MCF 10A (cell line): ENCODE measurements around the gene CBR1. TPM values are rescaled to one million over a fixed set of nuclear protein-coding genes. Genes with fewer than 3 reads are reported as not detected.

ENCODE experiments used
- BruUV-seq: library from RNA; stranded (reverse); fragments of 400-500 nt; replicated peaks from 2 replicates; lab custom pipeline; 2021; lab: Mats Ljungman, UMichigan
- CTCF ChIA-PET: fragments of 300-600 bp; sonication (Branson Sonifier 250); formaldehyde crosslinking; extraction: SDS; loops from one replicate; lab custom pipeline; 2021; ENCODE audit warnings: antibody characterized with exemption, inconsistent platforms; lab: Yijun Ruan, JAX
- POLR2A ChIA-PET: fragments of 300-600, 350-650 bp; sonication (Branson Sonifier 250); formaldehyde crosslinking; extraction: SDS; loops from one replicate; lab custom pipeline; 2020; ENCODE audit warnings: antibody characterized with exemption, inconsistent platforms; lab: Yijun Ruan, JAX
- DNase-seq: peaks from one replicate; pipeline ENCODE4 v3.0.0-alpha.2; 2018; ENCODE audit not compliant: unreplicated experiment
- H3K27ac Mint-ChIP-seq: one replicate; pipeline ENCODE4 v1.8.0; 2022; ENCODE audit warnings: mild to moderate bottlenecking, low read depth, mixed read lengths; ENCODE audit not compliant: unreplicated experiment
- H3K27me3 Mint-ChIP-seq: one replicate; pipeline ENCODE4 v1.8.0; 2022; ENCODE audit warnings: mixed read lengths; ENCODE audit not compliant: insufficient read depth, unreplicated experiment
- H3K36me3 Mint-ChIP-seq: one replicate; pipeline ENCODE4 v1.8.0; 2022; ENCODE audit warnings: mild to moderate bottlenecking, moderate library complexity, mixed read lengths; ENCODE audit not compliant: insufficient read depth, unreplicated experiment
- H3K4me1 Mint-ChIP-seq: one replicate; pipeline ENCODE4 v1.8.0; 2022; ENCODE audit warnings: mixed read lengths; ENCODE audit not compliant: insufficient read depth, unreplicated experiment
- H3K4me3 Mint-ChIP-seq: one replicate; pipeline ENCODE4 v1.8.0; 2022; ENCODE audit warnings: mild to moderate bottlenecking, moderate library complexity, mixed read lengths; ENCODE audit not compliant: unreplicated experiment
- H3K9me3 Mint-ChIP-seq: one replicate; pipeline ENCODE4 v1.8.0; 2022; ENCODE audit warnings: mixed read lengths; ENCODE audit not compliant: unreplicated experiment
- intact Hi-C: fragments of 100-400 bp; cut with micrococcal nuclease; formaldehyde crosslinking; loops from 2 replicates; pipeline ENCODE4 v1.14.1; 2022
- total RNA-seq: library from RNA; stranded (reverse); gene quantifications from 2 replicates; pipeline ENCODE4 v1.2.3, GENCODE V29; 2022
- TF ChIP-seq, protein P1 (sequence below): fragments of 200-600 bp; IDR thresholded peaks from one replicate; pipeline ENCODE4 v1.8.0; 2022; ENCODE audit warnings: antibody characterized with exemption, mild to moderate bottlenecking; ENCODE audit not compliant: unreplicated experiment

Gene CBR1
- total RNA-seq, 1 experiment from 2014 or later: 35.8 TPM

DNA sequence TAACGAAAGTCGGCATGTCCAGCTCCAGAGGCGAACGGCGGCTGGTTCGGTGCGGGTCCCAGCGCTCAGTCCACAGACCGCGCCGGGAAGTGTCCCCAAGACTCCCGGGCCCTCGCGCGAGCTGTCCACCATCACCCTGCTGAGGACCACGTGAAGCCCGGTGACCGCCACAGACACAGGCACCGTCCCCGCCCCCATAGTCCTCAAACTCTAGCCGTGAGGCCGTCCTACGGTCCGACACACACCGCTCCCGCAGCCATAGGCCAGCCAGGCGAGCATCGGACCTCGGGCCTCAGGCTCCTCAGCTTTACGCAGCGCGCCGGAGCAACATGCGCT lies 10.0 kb upstream of the CBR1 start:
- H3K9me3 Mint-ChIP-seq: no peaks in the 10 kb centered on the region
- BruUV-seq: TSS peak; percentile 35
- H3K27me3 Mint-ChIP-seq: no peaks in the 10 kb centered on the region
- H3K27ac Mint-ChIP-seq: peak overlapping the region; percentile 90
- TF ChIP-seq, protein P1, sequence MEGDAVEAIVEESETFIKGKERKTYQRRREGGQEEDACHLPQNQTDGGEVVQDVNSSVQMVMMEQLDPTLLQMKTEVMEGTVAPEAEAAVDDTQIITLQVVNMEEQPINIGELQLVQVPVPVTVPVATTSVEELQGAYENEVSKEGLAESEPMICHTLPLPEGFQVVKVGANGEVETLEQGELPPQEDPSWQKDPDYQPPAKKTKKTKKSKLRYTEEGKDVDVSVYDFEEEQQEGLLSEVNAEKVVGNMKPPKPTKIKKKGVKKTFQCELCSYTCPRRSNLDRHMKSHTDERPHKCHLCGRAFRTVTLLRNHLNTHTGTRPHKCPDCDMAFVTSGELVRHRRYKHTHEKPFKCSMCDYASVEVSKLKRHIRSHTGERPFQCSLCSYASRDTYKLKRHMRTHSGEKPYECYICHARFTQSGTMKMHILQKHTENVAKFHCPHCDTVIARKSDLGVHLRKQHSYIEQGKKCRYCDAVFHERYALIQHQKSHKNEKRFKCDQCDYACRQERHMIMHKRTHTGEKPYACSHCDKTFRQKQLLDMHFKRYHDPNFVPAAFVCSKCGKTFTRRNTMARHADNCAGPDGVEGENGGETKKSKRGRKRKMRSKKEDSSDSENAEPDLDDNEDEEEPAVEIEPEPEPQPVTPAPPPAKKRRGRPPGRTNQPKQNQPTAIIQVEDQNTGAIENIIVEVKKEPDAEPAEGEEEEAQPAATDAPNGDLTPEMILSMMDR: no peak
- CTCF ChIA-PET: interaction anchor here (0.6 to 2.3 kb wide), 12 partner anchors 11 to 1698 kb away, joined by 3 to 8 read pairs (median 4); no protein-coding TSS in a partner anchor
- intact Hi-C loops: loop anchor here (2.0 kb wide), 1 partner anchor 53 kb away; no protein-coding TSS in a partner anchor
- peaks cover 6% of the 10 kb centered on the region for H3K4me1 Mint-ChIP-seq
- no peak for DNase-seq
- POLR2A ChIA-PET: interaction anchor here (0.7 to 2.6 kb wide), 27 partner anchors 9 to 1247 kb away, joined by 3 to 79 read pairs (median 5); partner anchors contain the start of genes CBR1 and MORC3
- peaks cover 29% of the 10 kb centered on the region for H3K36me3 Mint-ChIP-seq
- H3K4me3 Mint-ChIP-seq: peak overlapping the region; percentile 90

DNA sequence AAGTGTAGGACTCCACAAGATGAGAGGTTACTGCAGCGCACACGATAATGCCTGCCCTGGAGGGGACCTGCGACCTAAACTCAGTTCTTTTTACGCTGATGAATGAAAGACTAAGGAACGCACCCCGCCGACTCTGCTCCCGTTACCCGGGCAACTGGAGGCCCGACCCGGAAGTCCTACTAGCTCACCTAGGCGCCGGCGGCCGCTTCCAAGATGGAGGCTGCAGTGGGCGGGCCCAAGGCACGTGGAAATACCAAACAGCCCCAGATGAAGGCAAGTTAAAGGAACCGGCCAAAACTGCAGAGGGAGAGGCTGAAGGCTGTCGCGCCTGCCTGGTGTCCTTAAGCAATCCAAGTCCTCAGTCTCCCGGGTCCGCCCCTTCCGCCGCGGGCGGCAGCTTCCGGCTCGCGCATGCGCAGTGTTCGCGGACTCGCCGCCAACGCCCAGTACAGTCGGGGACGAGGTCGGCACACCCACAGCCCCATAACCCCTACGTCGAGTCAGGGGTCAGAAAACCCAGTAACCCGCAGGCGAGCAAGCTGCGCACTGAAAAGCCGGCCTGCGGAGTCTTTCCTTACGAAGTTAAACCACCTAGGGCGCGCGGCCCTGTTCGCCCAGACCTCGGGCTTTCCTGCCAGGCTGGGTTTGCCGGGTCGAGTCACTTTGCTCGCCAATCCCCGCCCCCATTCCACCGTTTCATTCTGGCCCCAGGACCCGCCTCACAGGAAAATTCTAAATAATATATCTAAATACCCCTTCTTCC lies 9.5 kb upstream of the CBR1 start, which contains the start of gene SETD4:
Gene SETD4 (minus strand): TSS at position 368 of the 763 bp plus-strand sequence. CDS start 1,638 bp downstream, outside the sequence.
- TF ChIP-seq, protein P1: no peak
- peak within 1 kb of the TSS; percentile 90 for H3K27ac Mint-ChIP-seq
- DNase-seq: peak; percentile 93
- H3K4me1 Mint-ChIP-seq: peaks cover 6% of the 10 kb centered on the region
- H3K9me3 Mint-ChIP-seq: no peaks in the 10 kb centered on the region
- H3K36me3 Mint-ChIP-seq: peaks cover 23% of the 10 kb centered on the region
- BruUV-seq: TSS peak; percentile 94
- ChIA-PET POLR2A (interaction anchor here (0.7 to 2.6 kb wide), 32 partner anchors 9 to 1997 kb away, joined by 3 to 79 read pairs (median 4); partner anchors contain the start of genes CBR1 and MORC3), CTCF (interaction anchor here (0.6 to 2.3 kb wide), 13 partner anchors 11 to 1698 kb away, joined by 3 to 8 read pairs (median 3); no protein-coding TSS in a partner anchor)
- H3K4me3 Mint-ChIP-seq: peak within 1 kb of the TSS; percentile 90
- intact Hi-C loops: loop anchor here (2.0 kb wide), 1 partner anchor 52 kb away; no protein-coding TSS in a partner anchor
- no peaks in the 10 kb centered on the region for H3K27me3 Mint-ChIP-seq

DNA sequence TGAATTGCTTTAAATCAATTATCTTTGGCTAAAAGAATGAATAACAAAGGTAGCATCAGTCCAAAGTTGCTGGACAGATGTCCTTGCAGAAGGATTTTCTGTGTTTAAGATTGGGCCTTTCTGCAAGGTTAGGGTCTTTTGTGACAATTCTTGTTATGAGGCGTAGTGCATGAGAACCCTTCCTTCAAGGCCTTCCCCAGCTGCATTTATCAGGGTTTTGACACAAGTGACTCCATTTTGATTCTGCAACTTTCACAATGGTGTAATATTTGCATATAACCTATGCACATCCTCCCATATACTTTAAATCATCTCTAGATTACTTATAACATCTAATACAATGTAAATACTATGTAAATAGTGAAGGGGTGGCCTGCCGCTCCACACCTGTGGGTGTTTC lies 8.4 kb upstream of the CBR1 start:
- Mint-ChIP-seq H3K9me3 (no peaks in the 10 kb centered on the region), H3K27ac (no peak overlapping the region), H3K36me3 (peaks cover 12% of the 10 kb centered on the region), H3K27me3 (no peaks in the 10 kb centered on the region), H3K4me1 (peaks cover 6% of the 10 kb centered on the region), H3K4me3 (no peak overlapping the region)
- CTCF ChIA-PET: interaction anchor here (1.8 kb wide), 1 partner anchor 51 kb away, joined by 8 read pairs; no protein-coding TSS in a partner anchor
- no peak for DNase-seq
- TF ChIP-seq, protein P1: no peak
- no TSS peak for BruUV-seq
- POLR2A ChIA-PET: no interaction called here
- intact Hi-C loops: loop anchor here (2.0 kb wide), 1 partner anchor 51 kb away; no protein-coding TSS in a partner anchor
